HFF-Myc (cell line): ENCODE results near the gene TBC1D21.

ENCODE experiments used
- DNase-seq: peaks from one replicate; pipeline ENCODE4 v3.0.0-alpha.2; 2011; ENCODE audit warnings: low read depth; ENCODE audit errors: extremely low read depth
- H3K4me3 ChIP-seq: replicated peaks from 2 replicates; pipeline ENCODE4 v1.5.1; 2011; ENCODE audit warnings: low read depth, mild to moderate bottlenecking, control low read depth, low read length
- CTCF ChIP-seq: IDR thresholded peaks from 2 replicates; pipeline ENCODE4 v1.5.1; 2012; ENCODE audit warnings: mild to moderate bottlenecking, low read depth, low read length, control low read depth; ENCODE audit errors: missing control alignments

TBC1D21 gene

GRCh38 chr15:73923488-73924164, 50.3 kb downstream of the TBC1D21 start:
- DNase-seq, result no peak

GRCh38 chr15:73924171-73924921, 51.0 kb downstream of the TBC1D21 start:
- peak overlapping the region; percentile 21 for H3K4me3 ChIP-seq
- no peak for TF ChIP-seq CTCF
- DNase-seq, result peak; percentile 76

More at GRCh38 chr15:73923488-73924164, 50.3 kb downstream of the TBC1D21 start:
- no peak overlapping the region for H3K4me3 ChIP-seq
- TF ChIP-seq CTCF, result no peak

GRCh38 chr15:73925848-73926218, 52.5 kb downstream of the TBC1D21 start:
- no peak for DNase-seq
- peak overlapping the region; percentile 75 for H3K4me3 ChIP-seq
- no peak for TF ChIP-seq CTCF

GRCh38 chr15:73926219-73927002, 53.0 kb downstream of the TBC1D21 start, which contains the start of gene LOXL1:
Gene LOXL1 (plus strand): TSS chr15:73926462. CDS start chr15:73926784, 322 bp downstream.
- DNase-seq, result peak; percentile 67
- peak within 1 kb of the TSS; percentile 75 for H3K4me3 ChIP-seq
- no peak for TF ChIP-seq CTCF

- peak overlapping the region; percentile 75 for H3K4me3 ChIP-seq
- no peak for TF ChIP-seq CTCF
- no peak for DNase-seq
Observed at GRCh38 chr15:73927003-73927475, 53.7 kb downstream of the TBC1D21 start.

- peak; percentile 63 for TF ChIP-seq CTCF
- peak overlapping the region; percentile 75 for H3K4me3 ChIP-seq
- no peak for DNase-seq
Observed at GRCh38 chr15:73927476-73928240, 54.3 kb downstream of the TBC1D21 start.
